ENCODE results near the gene ABCA12. TPM values are rescaled to one million over a fixed set of nuclear protein-coding genes. Genes with fewer than 3 reads are reported as not detected.

The ABCA12 gene
- total and polyA plus RNA-seq, 9 of the 15 experiments (the other 6 are each of a cell fraction or from before 2014, with no cell fraction given): 0.02 to 0.03 TPM; not detected in 7

DNA sequence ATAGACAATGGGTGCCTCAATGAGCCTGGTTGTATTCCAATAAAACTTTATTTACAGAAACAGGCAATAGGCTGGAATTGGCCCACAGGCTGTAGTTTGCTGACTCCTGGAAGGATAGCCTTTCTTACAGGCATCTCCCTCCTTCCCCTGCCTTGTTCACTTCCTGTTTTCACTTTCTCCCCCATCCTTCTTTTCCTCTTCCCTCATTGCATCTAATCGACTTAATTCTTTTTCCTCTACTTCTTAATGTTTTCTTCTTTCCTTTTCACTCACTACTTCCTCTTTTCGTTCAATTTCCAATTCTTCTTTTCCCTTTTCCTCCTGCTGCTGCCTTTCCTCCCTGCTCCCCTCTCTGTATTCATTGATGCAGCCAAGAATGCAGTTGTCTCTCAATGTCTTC lies 70.0 kb downstream of the ABCA12 start:
- Histone ChIP-seq H3K36me3 (ENCODE audit: control insufficient read depth, insufficient read depth, low read length) (no peaks in the 10 kb centered on the region), H3K4me3 (no peak overlapping the region), H3K9ac (ENCODE audit: insufficient read depth in 1 of 2, low read depth in 2 of 2, low read length in 2 of 2) (no peak overlapping the region), H4K20me1 (replicated peaks; ENCODE audit: control insufficient read depth, insufficient read depth, low read length) (no peaks in the 10 kb centered on the region), H3K27me3 (ENCODE audit: control insufficient read depth in 2 of 2, insufficient read depth in 2 of 2, low read length in 2 of 2) (no peaks in the 10 kb centered on the region), H3K79me2 (ENCODE audit: control insufficient read depth, insufficient read depth, low read length) (no peaks in the 10 kb centered on the region), H3K9me3 (replicated peaks; ENCODE audit: control insufficient read depth, insufficient read depth, low read depth, low read length) (no peaks in the 10 kb centered on the region), H3K4me2 (ENCODE audit: insufficient read depth, low read length) (no peak overlapping the region), H2AFZ (ENCODE audit: low read depth, low read length) (no peak overlapping the region), H3K4me1 (replicated peaks in 1 of 2; ENCODE audit: control insufficient read depth in 2 of 2, insufficient read depth in 2 of 2, low read length in 2 of 2) (no peaks in the 10 kb centered on the region), H3K27ac (ENCODE audit: extremely low read depth, low read depth, low read length) (no peak overlapping the region), H3K9me1 (ENCODE audit: control insufficient read depth, insufficient read depth, low read length) (no peaks in the 10 kb centered on the region)
- ATAC-seq (no peak), FAIRE-seq (no peak), DNase-seq (ENCODE audit: extremely low read depth in 1 of 4, low spot score in 3 of 4) (no peak)
- ChIA-PET POLR2A (no interaction called here), CTCF (ENCODE audit: low intra/inter-chr PET ratio) (no interaction called here)
- no TSS peak for BruUV-seq (replicated peaks)
- in situ Hi-C loops (cut with MboI) (no loop called here), intact Hi-C loops (cut with micrococcal nuclease) (no loop called here)
- no CpG with 5 or more reads among the region's 2 CpGs for WGBS (ENCODE audit: insufficient coverage, low coverage, missing lambda C conversion rate)
- TF ChIP-seq TEAD1 (CRISPR knock-in tag; IDR thresholded peaks at IDR 0.05): no peak
- TF ChIP-seq MEIS2 (IDR thresholded peaks at IDR 0.05; ENCODE audit: partially characterized antibody): no peak
- no peak for TF ChIP-seq GTF2E2 (tag; IDR thresholded peaks at IDR 0.05)
- TF ChIP-seq TRIM24 (IDR thresholded peaks at IDR 0.05): no peak
- TF ChIP-seq, protein P1, sequence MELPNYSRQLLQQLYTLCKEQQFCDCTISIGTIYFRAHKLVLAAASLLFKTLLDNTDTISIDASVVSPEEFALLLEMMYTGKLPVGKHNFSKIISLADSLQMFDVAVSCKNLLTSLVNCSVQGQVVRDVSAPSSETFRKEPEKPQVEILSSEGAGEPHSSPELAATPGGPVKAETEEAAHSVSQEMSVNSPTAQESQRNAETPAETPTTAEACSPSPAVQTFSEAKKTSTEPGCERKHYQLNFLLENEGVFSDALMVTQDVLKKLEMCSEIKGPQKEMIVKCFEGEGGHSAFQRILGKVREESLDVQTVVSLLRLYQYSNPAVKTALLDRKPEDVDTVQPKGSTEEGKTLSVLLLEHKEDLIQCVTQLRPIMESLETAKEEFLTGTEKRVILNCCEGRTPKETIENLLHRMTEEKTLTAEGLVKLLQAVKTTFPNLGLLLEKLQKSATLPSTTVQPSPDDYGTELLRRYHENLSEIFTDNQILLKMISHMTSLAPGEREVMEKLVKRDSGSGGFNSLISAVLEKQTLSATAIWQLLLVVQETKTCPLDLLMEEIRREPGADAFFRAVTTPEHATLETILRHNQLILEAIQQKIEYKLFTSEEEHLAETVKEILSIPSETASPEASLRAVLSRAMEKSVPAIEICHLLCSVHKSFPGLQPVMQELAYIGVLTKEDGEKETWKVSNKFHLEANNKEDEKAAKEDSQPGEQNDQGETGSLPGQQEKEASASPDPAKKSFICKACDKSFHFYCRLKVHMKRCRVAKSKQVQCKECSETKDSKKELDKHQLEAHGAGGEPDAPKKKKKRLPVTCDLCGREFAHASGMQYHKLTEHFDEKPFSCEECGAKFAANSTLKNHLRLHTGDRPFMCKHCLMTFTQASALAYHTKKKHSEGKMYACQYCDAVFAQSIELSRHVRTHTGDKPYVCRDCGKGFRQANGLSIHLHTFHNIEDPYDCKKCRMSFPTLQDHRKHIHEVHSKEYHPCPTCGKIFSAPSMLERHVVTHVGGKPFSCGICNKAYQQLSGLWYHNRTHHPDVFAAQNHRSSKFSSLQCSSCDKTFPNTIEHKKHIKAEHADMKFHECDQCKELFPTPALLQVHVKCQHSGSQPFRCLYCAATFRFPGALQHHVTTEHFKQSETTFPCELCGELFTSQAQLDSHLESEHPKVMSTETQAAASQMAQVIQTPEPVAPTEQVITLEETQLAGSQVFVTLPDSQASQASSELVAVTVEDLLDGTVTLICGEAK (IDR thresholded peaks at IDR 0.05): peak; percentile 66
- TF ChIP-seq, protein P1 (CRISPR knock-in tag; IDR thresholded peaks at IDR 0.05): no peak
- TF ChIP-seq, protein P2, sequence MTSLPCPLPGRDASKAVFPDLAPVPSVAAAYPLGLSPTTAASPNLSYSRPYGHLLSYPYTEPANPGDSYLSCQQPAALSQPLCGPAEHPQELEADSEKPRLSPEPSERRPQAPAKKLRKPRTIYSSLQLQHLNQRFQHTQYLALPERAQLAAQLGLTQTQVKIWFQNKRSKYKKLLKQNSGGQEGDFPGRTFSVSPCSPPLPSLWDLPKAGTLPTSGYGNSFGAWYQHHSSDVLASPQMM (CRISPR knock-in tag; IDR thresholded peaks at IDR 0.05): no peak
- TF ChIP-seq, protein P3, sequence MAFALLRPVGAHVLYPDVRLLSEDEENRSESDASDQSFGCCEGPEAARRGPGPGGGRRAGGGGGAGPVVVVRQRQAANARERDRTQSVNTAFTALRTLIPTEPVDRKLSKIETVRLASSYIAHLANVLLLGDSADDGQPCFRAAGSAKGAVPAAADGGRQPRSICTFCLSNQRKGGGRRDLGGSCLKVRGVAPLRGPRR (CRISPR knock-in tag; IDR thresholded peaks at IDR 0.05): no peak
- TF ChIP-seq SIN3B (IDR thresholded peaks at IDR 0.05; ENCODE audit: low read depth): no peak
- TF ChIP-seq BRF1 (IDR thresholded peaks at IDR 0.05; ENCODE audit: borderline replicate concordance, extremely low read depth, insufficient read length): no peak
- TF ChIP-seq RBFOX2 (IDR thresholded peaks at IDR 0.05; ENCODE audit: low read depth, low read length): no peak
- no peak for TF ChIP-seq FOXK2 (conservative IDR thresholded peaks at IDR 0.05 in 1 of 2, IDR thresholded peaks at IDR 0.05 in 1 of 2; ENCODE audit: low read depth in 2 of 2)
- no peak for TF ChIP-seq CBFA2T2 (conservative IDR thresholded peaks at IDR 0.05)
- TF ChIP-seq ZFX (CRISPR knock-in tag; IDR thresholded peaks at IDR 0.05): no peak
- TF ChIP-seq LARP7 (IDR thresholded peaks at IDR 0.05): no peak
- TF ChIP-seq ZNF699 (CRISPR knock-in tag; IDR thresholded peaks at IDR 0.05; ENCODE audit: insufficient replicate concordance): no peak
